ENCODE measurements around the gene DAB2IP. TPM values are rescaled to one million over a fixed set of nuclear protein-coding genes. Genes with fewer than 3 reads are reported as not detected.

The DAB2IP gene
- total RNA-seq, 1 donor from 2014 or later = 71.6 TPM

DNA sequence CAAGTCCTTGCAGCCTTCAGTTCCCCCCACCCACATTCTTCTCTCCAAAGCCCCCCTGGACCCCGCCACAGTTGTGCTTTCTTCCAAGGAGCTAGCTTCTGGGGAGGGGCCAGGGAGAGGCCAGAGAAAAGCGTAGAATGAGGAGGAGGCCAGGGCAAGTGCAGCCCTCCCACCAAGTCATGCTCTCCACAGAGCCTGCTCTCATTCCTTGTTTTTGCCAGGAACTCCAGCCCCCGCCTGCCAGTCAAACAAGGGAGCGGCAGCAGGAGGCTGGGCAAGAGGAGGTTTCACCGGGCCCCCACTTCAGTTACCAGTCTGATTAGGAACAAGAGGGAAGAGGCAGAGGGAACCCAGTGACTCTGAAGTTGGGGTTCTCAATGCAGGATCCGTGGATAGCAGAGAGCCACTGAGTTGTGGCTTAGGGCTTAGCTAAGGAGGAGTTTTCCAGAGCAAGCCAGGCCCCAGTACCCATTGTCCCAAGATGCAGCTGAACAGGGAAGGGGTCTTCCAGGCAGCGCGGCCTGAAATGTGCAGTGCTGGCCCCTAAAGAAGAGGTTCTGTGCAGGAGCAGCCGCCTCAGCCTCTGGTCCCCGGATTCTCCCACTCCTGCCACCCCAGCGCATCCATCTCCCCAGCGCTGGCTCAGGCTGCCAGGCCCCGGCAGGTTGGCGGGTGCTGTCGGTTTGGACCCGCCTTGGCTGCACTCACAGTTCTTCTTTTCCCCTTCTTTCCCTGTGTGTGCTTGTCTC, 120.6 kb downstream of the DAB2IP start:
- Histone ChIP-seq H3K4me3 (peak overlapping the region in 1 of 2 donors; percentile 7), H3K27ac (peak overlapping the region; percentile 82 to 94), H3K4me1 (peaks cover 32 to 38% of the 10 kb centered on the region in 2 donors), H3K27me3 (no peaks in the 10 kb centered on the region), H3K36me3 (peaks cover 61 to 73% of the 10 kb centered on the region in 2 donors), H3K9me3 (no peaks in the 10 kb centered on the region)
- intact Hi-C loops (cut with DNase I) = loop anchor here (5.0 kb wide), 2 partner anchors 70 to 215 kb away; no protein-coding TSS in a partner anchor
- TF ChIP-seq, protein P1, sequence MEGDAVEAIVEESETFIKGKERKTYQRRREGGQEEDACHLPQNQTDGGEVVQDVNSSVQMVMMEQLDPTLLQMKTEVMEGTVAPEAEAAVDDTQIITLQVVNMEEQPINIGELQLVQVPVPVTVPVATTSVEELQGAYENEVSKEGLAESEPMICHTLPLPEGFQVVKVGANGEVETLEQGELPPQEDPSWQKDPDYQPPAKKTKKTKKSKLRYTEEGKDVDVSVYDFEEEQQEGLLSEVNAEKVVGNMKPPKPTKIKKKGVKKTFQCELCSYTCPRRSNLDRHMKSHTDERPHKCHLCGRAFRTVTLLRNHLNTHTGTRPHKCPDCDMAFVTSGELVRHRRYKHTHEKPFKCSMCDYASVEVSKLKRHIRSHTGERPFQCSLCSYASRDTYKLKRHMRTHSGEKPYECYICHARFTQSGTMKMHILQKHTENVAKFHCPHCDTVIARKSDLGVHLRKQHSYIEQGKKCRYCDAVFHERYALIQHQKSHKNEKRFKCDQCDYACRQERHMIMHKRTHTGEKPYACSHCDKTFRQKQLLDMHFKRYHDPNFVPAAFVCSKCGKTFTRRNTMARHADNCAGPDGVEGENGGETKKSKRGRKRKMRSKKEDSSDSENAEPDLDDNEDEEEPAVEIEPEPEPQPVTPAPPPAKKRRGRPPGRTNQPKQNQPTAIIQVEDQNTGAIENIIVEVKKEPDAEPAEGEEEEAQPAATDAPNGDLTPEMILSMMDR (IDR thresholded peaks at IDR 0.05) = no peak
- DNase-seq (ENCODE audit: low spot score in 2 of 2) = peak; percentile 13 to 76

DNA sequence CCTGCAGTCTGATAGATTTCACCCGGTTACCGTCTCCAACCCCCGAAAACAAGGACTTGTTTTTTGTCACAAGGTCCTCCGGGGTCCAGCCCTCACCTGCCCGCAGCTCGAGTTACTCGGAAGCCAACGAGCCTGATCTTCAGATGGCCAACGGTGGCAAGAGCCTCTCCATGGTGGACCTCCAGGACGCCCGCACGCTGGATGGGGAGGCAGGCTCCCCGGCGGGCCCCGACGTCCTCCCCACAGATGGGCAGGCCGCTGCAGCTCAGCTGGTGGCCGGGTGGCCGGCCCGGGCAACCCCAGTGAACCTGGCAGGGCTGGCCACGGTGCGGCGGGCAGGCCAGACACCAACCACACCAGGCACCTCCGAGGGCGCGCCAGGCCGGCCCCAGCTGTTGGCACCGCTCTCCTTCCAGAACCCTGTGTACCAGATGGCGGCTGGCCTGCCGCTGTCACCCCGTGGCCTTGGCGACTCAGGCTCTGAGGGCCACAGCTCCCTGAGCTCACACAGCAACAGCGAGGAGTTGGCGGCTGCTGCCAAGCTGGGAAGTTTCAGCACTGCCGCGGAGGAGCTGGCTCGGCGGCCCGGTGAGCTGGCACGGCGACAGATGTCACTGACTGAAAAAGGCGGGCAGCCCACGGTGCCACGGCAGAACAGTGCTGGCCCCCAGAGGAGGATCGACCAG, 121.3 kb downstream of the DAB2IP start:
- no peaks in the 10 kb centered on the region for H3K27me3 ChIP-seq
- TF ChIP-seq, protein P1 (IDR thresholded peaks at IDR 0.05) = no peak
- H3K4me3 ChIP-seq = peak overlapping the region in 1 of 2 donors; percentile 7
- peaks cover 32 to 38% of the 10 kb centered on the region in 2 donors for H3K4me1 ChIP-seq
- intact Hi-C loops (cut with DNase I) = loop anchor here (1.0 to 5.0 kb wide), 3 partner anchors 28 to 215 kb away; no protein-coding TSS in a partner anchor
- peak overlapping the region; percentile 82 to 94 for H3K27ac ChIP-seq
- H3K9me3 ChIP-seq = no peaks in the 10 kb centered on the region
- H3K36me3 ChIP-seq = peaks cover 59 to 73% of the 10 kb centered on the region in 2 donors
- DNase-seq (ENCODE audit: low spot score in 2 of 2) = peak; percentile 53 to 87

DNA sequence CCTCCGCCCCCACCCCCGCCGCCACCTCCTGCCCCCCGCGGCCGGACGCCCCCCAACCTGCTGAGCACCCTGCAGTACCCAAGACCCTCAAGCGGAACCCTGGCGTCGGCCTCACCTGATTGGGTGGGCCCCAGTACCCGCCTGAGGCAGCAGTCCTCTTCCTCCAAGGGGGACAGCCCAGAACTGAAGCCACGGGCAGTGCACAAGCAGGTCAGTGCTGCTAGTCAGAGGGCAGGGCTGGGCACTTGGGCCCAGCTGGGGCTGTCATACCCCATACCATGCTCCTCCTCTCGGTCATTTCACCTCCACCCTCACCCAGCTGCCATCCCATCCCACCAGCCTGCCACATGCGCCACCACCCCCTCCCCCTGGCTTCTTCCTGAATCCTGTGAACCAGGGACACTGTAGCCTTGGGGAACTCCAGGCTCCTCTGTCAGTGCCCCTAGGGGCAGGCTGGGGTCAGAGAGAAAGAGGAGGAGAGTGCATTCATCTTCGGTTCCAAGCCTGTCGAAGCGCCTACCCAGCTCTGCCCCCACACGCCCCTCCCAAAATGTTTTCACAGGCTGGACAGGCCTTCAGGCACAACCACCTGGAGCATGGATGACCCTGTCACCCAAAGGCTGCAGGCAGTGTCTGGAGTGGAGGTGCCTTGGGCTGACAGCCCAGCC, 122.0 kb downstream of the DAB2IP start:
- Histone ChIP-seq H3K27ac (peak overlapping the region; percentile 82 to 94), H3K27me3 (no peaks in the 10 kb centered on the region), H3K9me3 (no peaks in the 10 kb centered on the region), H3K4me3 (no peak overlapping the region), H3K4me1 (peaks cover 32 to 38% of the 10 kb centered on the region in 2 donors), H3K36me3 (peaks cover 58 to 74% of the 10 kb centered on the region in 2 donors)
- TF ChIP-seq, protein P1 (IDR thresholded peaks at IDR 0.05) = no peak
- DNase-seq (ENCODE audit: low spot score in 2 of 2) = peak; percentile 7 to 60
- intact Hi-C loops (cut with DNase I) = loop anchor here (1.0 to 5.0 kb wide), 3 partner anchors 29 to 214 kb away; no protein-coding TSS in a partner anchor

DNA sequence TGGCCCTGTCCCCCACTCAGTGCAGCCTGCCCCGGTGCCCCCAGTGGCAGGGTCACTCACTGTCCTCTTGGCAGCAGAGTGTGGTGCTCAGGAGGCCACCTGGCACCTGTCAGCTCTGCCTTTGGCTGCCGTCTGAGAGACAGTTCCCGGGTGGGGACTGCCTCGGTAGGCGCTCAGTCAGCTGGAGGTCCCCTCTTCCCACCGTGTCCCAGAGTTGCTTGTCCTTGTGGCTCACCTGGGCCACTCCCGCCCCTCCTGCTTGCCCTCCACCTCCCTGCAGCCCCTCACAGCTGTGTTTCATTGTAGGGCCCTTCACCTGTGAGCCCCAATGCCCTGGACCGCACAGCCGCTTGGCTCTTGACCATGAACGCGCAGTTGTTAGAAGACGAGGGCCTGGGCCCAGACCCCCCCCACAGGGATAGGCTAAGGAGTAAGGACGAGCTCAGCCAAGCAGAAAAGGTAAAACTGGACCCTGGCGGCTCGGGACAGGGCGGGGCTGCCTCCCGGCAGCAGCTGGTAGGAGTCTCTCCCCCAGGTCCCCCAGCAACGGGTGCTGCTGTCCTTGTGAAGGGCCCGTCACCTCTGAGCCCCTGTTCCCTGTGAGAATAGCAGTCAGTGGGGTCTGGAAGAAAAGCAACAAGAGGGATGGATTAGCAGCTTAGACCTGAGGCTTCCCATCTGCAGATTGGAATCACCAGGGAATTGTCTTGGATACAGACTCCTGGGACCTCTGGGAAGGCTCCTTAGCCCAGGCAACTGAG, 122.7 kb downstream of the DAB2IP start:
- H3K4me1 ChIP-seq = peaks cover 32 to 38% of the 10 kb centered on the region in 2 donors
- TF ChIP-seq, protein P1 (IDR thresholded peaks at IDR 0.05) = no peak
- intact Hi-C loops (cut with DNase I) = loop anchor here (1.0 to 5.0 kb wide), 3 partner anchors 30 to 213 kb away; no protein-coding TSS in a partner anchor
- DNase-seq (ENCODE audit: low spot score in 2 of 2) = peak; percentile 5 to 61
- peaks cover 51 to 66% of the 10 kb centered on the region in 2 donors for H3K36me3 ChIP-seq
- H3K27ac ChIP-seq = peak overlapping the region; percentile 82 to 94
- H3K27me3 ChIP-seq = no peaks in the 10 kb centered on the region
- H3K9me3 ChIP-seq = no peaks in the 10 kb centered on the region
- no peak overlapping the region for H3K4me3 ChIP-seq
